Effector memory CD8-positive, alpha-beta T cell (primary cell): ENCODE measurements around the gene CCDC169.
A peak's percentile ranks its signal among the peaks of the same experiment; 100 is the strongest.

ENCODE experiments used
- ATAC-seq: fragments of 150-1000 bp; cut with Tn5 transposase; replicated peaks from 2 replicates; pipeline ENCODE4 v1.10.0; 2021; ENCODE audit warnings: mild to moderate bottlenecking, moderate library complexity
- DNase-seq, 3 experiments: peaks; one replicate each; pipeline ENCODE4 v3.0.0; 2021
- H3K27ac Mint-ChIP-seq, 2 donors: one replicate each; pipeline ENCODE4 v1.8.0; 2022; ENCODE audit warnings: mild to moderate bottlenecking in 2 of 2, mixed read lengths in 2 of 2, moderate library complexity in 2 of 2
- H3K27me3 Mint-ChIP-seq, 2 donors: one replicate each; pipeline ENCODE4 v1.8.0; 2022; ENCODE audit warnings: mixed read lengths in 2 of 2
- H3K36me3 Mint-ChIP-seq: one replicate; pipeline ENCODE4 v1.8.0; 2022; ENCODE audit warnings: mild to moderate bottlenecking, moderate library complexity, mixed read lengths; ENCODE audit not compliant: insufficient read depth
- H3K4me1 Mint-ChIP-seq, 2 donors: one replicate each; pipeline ENCODE4 v1.8.0; 2022; ENCODE audit warnings: low read depth in 2 of 2, mixed read lengths in 2 of 2
- H3K4me3 Mint-ChIP-seq, 2 donors: one replicate each; pipeline ENCODE4 v1.8.0; 2022; ENCODE audit warnings: mild to moderate bottlenecking in 2 of 2, mixed read lengths in 2 of 2, moderate library complexity in 2 of 2
- H3K9me3 Mint-ChIP-seq, 2 donors: one replicate each; pipeline ENCODE4 v1.8.0; 2022; ENCODE audit warnings: mixed read lengths in 2 of 2
- total RNA-seq, 9 experiments: gene quantifications; one replicate each; lab custom pipeline; 2026; lab: John Stamatoyannopoulos, UW

Gene CCDC169
- total RNA-seq: 0 to 0.21 (median 0) reads per million in 9 experiments

DNA sequence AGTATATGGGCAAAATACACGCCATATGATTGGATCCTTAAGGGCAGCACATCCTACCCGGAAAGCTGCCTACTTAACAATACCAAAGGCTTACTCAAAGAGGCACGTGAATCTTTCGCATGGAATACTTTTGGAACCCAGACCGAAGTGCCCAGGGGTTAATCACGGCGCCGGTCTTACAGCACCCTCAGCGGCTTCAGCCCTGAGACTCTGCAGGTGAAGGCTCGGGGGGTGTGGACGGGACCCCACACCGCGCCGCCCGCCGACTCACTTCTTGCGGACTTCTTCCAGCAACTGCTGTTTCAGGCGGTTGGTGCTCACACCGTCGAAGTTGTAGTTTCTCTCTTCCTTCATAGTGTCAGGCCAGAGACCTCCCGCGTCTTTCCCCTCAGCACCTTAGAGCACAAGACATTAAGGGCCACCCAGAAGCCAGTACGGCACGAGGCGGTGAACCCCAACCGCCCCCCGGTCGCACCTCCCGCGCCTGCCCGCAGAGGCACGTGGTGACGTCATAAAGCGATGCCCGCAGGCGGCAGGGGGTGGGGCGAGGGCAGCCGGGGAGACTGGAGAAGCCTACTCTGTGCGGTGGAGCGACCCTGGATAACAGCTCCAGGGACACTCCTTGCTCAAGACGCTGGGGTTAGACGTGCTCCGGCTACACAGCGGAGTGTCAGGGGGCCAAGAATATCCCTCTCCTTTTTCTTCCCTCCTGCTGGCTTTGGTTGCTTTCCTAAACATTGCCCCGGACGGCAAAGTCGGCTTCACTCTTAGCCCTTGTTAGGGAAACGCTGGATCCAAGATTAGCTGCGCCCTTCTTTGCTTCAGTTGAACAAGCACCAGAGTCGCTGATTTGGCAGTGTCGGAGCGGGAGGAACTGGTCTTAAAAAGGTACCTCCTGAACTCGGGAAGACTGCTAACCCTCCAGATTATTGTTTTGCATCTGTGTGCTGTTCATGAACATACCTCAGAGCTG is at the start of gene CCDC169:
CCDC169 (minus strand) TSS at position 449 of the 973 bp plus-strand sequence; CDS start at position 354, 95 bp downstream.
- Mint-ChIP-seq H3K36me3 (peaks cover under 1% of the 10 kb centered on the region), H3K27me3 (peaks cover 21 to 25% of the 10 kb centered on the region in 2 donors), H3K4me1 (no peaks in the 10 kb centered on the region), H3K9me3 (peaks cover 5 to 10% of the 10 kb centered on the region in 2 donors), H3K27ac (peak within 1 kb of the TSS in 1 of 2 donors; percentile 70), H3K4me3 (peak within 1 kb of the TSS; percentile 35 to 75)
- DNase-seq: peak; percentile 2 to 44 (median 33)
- ATAC-seq: peak; percentile 83

DNA sequence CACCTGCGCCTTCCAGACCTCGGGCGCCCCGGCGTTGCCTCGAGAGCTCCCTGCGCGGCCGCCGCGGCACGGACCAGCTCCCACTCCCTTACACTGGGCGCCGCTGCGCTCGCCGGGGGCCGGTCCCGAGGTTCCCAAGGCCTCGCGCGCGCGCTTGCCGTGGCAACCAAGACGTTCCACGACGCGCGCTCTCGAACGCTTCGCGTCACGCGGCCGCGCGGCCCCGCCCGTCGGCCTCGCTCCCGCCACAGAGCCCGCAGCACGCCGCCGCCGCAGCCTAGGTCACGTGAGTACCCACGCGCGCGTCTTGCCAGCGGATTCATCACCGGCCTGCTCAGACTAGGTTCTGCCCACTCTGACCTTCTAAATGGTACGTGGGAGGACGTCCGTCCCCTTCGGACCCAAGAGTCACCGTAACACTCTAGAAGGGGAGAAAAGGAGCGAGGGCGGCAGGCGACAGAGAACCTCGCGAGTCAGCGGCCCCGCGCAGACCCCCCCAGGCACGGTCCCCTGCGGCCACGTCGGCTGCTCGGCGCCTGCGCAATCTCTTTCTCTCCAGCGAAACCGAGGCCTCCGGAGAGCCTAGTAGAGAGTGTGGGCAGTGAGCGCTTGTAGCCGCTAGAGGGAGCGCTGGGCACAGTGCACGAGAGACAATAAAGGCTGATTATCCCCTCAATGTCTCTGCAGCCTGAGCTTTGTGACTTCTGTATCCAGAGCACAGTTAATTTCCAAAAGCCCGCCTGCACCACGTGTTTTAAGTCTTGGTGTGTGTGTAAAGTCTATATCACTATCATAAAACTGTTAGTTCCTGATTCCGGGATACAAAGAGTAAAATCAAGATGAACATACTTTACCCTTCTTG is 48.8 kb upstream of the CCDC169 start, which contains the start of gene SPART:
SPART (minus strand) TSS at position 173 of the 862 bp plus-strand sequence. CDS start 10,564 bp downstream, outside the sequence.
- ATAC-seq: peak; percentile 79
- Mint-ChIP-seq H3K27ac (peak within 1 kb of the TSS; percentile 19 to 96), H3K9me3 (peaks cover 0 to 2% of the 10 kb centered on the region in 2 donors), H3K36me3 (peaks cover 15% of the 10 kb centered on the region), H3K27me3 (peaks cover 18 to 19% of the 10 kb centered on the region in 2 donors), H3K4me1 (peaks cover 4 to 9% of the 10 kb centered on the region in 2 donors), H3K4me3 (peak within 1 kb of the TSS; percentile 81 to 85)
- DNase-seq: peak; percentile 37 to 71 (median 69)

DNA sequence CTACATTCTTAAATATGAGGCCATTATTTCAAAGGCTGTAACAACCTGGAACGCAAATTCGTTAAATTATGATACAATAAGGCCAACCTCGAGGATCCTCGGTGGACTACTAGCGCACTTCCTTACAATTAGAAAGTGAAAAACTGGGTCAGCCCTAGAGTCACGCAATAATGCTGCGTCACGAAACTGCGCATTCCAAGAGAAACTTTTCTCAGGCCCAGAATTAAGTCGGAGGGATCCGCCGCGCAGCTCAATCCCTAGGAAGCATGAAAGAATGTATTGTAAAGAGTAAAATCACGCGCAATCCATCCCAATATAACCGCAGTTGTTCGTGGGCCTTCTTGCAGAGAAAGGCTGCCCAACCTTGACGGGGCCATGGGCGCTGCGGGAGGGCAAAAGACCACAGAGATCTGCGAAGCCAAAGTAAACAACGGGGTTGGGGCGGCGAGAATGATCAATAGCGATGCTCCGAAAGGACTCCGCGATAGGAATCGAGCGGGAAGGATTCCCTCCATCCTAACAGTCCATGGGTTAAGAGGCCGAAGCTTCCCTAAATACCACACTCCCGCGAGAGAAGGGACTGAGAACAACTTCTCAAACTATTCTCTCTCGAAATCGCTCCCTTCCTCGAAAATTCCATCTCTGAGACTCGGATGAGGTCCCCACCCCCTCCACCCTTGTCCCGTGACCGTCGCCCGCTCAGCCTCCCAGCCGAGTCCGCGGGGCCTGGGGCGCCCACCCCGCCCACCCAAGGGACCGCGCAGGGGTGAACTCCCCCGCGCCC is 48.0 kb upstream of the CCDC169 start:
- Mint-ChIP-seq H3K27me3 (peaks cover 18 to 19% of the 10 kb centered on the region in 2 donors), H3K36me3 (peaks cover 15% of the 10 kb centered on the region), H3K4me1 (peaks cover 4 to 9% of the 10 kb centered on the region in 2 donors), H3K9me3 (peaks cover 0 to 2% of the 10 kb centered on the region in 2 donors), H3K27ac (peak overlapping the region; percentile 19 to 96), H3K4me3 (peak overlapping the region; percentile 81 to 85)
- ATAC-seq (peak; percentile 34), DNase-seq (peak; percentile 4 to 13 (median 13))

DNA sequence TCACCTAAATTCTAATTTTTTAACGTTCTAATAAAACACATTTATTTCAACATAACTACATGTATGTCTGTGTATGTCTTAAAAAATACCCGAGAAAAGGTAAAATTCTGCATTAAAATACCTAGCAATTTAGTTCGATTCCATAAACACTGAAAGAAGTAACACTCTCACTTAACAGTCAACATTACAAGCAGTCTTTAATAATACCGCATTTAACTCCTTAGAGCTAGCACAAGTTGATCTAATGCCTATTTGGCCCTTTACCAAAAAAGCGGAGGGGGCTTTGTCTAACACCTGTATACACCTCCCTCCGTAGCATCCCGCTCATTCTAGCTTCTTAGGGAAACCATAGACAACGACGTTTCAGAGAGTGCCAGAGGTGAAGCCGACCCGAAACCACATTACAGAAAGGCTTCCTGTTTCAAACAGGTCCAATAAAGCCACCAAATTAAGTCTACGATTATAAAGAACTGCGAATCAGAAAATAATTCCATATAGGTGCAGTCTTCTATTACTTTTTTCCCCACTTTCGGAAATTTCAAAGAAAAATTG is 47.3 kb upstream of the CCDC169 start:
- H3K27me3 Mint-ChIP-seq: peaks cover 18 to 19% of the 10 kb centered on the region in 2 donors
- peaks cover 4 to 9% of the 10 kb centered on the region in 2 donors for H3K4me1 Mint-ChIP-seq

DNA sequence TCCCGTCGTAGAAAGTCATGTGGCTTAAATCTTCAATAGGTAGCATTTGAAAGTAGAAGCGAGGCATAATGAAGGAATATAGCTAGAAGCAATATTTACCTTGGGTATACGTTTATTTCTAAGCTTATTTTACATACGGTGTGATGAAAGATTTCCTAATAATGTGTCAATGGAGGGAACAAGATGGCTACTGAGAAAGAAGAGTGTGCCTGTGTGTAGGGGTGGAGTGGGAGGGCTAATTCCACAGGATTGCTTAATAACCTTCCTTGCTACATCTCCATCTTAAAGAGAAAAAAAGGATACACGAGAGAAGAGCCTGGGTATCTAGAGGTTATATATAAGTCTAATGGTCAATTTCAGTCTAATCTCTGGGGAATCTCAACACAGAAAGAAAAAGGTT is 46.6 kb upstream of the CCDC169 start:
- H3K4me3 Mint-ChIP-seq: peak overlapping the region in 1 of 2 donors; percentile 41
- ATAC-seq (no peak), DNase-seq (no peak)
- peaks cover 4 to 9% of the 10 kb centered on the region in 2 donors for H3K4me1 Mint-ChIP-seq
- no peak overlapping the region for H3K27ac Mint-ChIP-seq
- peaks cover 18 to 19% of the 10 kb centered on the region in 2 donors for H3K27me3 Mint-ChIP-seq
- H3K9me3 Mint-ChIP-seq: peaks cover 0 to 2% of the 10 kb centered on the region in 2 donors
- H3K36me3 Mint-ChIP-seq: peaks cover 15% of the 10 kb centered on the region

More for the DNA sequence above, 47.3 kb upstream of the CCDC169 start:
- Mint-ChIP-seq H3K4me3 (peak overlapping the region; percentile 81 to 85), H3K36me3 (peaks cover 15% of the 10 kb centered on the region), H3K9me3 (peaks cover 0 to 2% of the 10 kb centered on the region in 2 donors), H3K27ac (peak overlapping the region in 1 of 2 donors; percentile 96)
- ATAC-seq (peak; percentile 26), DNase-seq (peak in 1 of 3 experiments; percentile 5)

DNA sequence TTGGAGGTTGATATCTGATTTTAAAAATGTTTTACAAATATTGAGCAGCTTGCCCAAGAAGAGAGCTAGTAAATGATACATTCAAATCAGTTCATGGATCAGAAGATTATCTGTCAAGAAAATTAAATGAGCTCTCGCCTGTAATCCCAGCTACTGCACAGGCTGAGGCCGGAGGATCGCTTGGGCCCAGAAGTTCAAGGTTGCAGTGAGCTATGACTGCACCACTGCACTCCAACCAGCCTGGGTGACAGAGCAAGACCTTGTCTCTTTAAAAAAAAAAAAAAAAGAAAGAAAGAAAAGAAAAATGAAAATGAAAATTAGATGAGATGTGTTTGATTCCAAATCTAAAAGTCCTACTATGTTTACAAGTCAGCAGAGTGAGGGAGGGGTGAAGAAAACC is 46.2 kb upstream of the CCDC169 start:
- Mint-ChIP-seq H3K36me3 (peaks cover 15% of the 10 kb centered on the region), H3K27ac (no peak overlapping the region), H3K4me1 (peaks cover 4 to 9% of the 10 kb centered on the region in 2 donors)

DNA sequence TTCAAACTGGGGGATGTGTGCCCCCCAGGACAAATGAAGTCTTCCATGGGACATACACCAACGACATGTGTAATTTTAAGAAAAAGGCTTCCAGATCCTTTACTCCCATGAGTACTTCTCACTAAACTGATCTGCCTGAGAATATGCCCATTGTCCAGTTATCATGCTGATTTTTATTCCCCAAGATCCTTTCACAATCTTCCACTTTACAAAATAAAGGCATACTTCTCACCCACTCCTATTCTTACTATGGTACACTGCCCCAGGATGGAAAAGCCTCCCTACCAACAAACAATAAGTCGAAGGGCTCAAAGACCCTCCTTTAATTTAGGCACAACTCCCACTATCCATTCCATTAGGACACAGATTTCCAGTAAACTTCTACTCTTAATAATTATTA is 45.1 kb upstream of the CCDC169 start:
- Mint-ChIP-seq H3K27ac (no peak overlapping the region), H3K27me3 (peaks cover 18 to 19% of the 10 kb centered on the region in 2 donors), H3K36me3 (peaks cover 15% of the 10 kb centered on the region), H3K4me1 (peaks cover 4 to 9% of the 10 kb centered on the region in 2 donors), H3K9me3 (peaks cover 0 to 6% of the 10 kb centered on the region in 2 donors), H3K4me3 (no peak overlapping the region)
- DNase-seq (no peak), ATAC-seq (no peak)

More for the DNA sequence above, 46.2 kb upstream of the CCDC169 start:
- H3K27me3 Mint-ChIP-seq: peaks cover 18 to 19% of the 10 kb centered on the region in 2 donors
- peak overlapping the region in 1 of 2 donors; percentile 41 for H3K4me3 Mint-ChIP-seq
- peaks cover 0 to 2% of the 10 kb centered on the region in 2 donors for H3K9me3 Mint-ChIP-seq
- no peak for DNase-seq
- ATAC-seq: no peak

DNA sequence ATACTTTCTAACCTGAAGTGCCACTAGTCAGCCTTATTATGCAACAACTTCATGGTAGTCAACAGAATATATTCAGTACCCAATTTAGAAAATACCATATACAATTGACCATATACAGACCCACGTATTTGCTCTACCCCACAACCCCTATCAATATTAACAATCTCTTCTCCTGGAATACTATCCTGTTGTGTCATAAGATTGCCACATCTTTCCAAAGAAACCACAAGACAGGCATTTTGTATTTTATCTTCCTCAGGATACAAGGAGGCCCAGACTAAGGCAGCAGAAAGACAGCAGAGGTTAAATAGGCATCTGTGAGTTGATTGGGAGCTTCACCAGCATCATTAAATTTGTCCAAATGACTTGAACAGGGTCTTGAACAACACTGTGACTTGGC is 44.1 kb upstream of the CCDC169 start:
- no peak overlapping the region for H3K4me3 Mint-ChIP-seq
- peaks cover 0 to 6% of the 10 kb centered on the region in 2 donors for H3K9me3 Mint-ChIP-seq
- DNase-seq (no peak), ATAC-seq (no peak)
- no peak overlapping the region for H3K27ac Mint-ChIP-seq
- H3K36me3 Mint-ChIP-seq: peaks cover 15% of the 10 kb centered on the region
- peaks cover 4 to 11% of the 10 kb centered on the region in 2 donors for H3K4me1 Mint-ChIP-seq
- H3K27me3 Mint-ChIP-seq: peaks cover 15 to 16% of the 10 kb centered on the region in 2 donors

DNA sequence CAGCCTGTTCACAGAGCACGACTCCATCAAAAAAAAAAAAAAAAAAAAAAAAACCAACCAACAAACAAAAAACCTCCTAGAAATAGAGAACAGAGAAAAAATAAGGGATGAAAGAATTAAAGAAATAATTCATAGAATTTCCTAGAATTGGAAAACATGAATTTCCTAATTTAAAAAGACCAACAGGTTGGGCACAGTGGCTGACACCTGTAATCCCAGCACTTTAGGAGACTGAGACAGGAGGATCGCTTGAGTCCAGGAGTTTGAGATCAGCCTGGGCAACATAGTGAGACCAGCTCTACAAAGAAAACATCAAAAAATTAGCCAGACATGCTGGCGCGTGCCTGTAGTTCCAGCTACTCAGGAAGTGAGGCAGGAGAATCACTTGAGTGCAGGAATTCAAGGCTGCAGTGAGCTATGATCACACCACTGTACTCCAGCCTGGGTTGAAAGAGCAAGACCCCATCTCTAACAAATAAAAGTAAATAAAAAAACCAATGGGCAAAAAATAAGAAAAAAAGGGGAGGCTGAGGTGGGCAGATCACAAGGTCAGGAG is 42.1 kb upstream of the CCDC169 start:
- no peak for ATAC-seq
- Mint-ChIP-seq H3K4me1 (peaks cover 0 to 5% of the 10 kb centered on the region in 2 donors), H3K4me3 (no peak overlapping the region)

DNA sequence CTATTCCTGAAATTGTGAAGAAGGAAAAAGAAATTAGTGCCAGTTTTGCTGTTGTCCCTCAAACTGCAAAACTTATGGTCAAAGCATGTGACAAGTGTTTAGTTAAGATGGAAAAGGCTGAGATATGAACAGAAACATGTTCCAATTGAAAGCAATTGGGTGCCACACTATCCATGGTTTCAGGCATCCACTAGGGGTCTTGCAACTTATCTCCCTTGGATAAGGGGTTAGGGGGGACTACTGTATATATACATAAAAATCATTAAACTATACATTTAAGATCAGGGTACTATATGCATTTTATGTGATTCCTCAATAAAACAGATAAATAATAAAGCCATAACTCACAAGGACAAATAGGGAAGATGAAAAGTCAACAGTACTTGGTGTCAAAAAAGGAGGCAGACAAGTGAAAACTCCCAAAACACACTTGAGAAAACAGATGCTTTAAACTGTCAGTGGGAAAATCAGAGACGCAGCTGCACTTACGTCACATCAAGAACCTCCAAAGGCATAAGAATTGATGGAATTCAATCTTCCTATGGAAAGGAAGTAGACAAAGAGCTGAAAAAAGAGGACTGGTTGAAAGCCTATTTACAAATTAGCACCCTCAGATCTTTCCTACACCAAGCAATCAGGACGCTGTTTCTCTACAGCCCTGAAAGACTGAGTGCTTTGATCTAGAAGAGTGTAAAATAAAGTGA is 40.5 kb upstream of the CCDC169 start:
- DNase-seq (no peak), ATAC-seq (no peak)
- Mint-ChIP-seq H3K9me3 (peaks cover 0 to 4% of the 10 kb centered on the region in 2 donors), H3K36me3 (no peaks in the 10 kb centered on the region), H3K4me1 (peaks cover 0 to 4% of the 10 kb centered on the region in 2 donors), H3K4me3 (no peak overlapping the region), H3K27me3 (no peaks in the 10 kb centered on the region), H3K27ac (no peak overlapping the region)

More for the DNA sequence above, 42.1 kb upstream of the CCDC169 start:
- Mint-ChIP-seq H3K36me3 (peaks cover 5% of the 10 kb centered on the region), H3K9me3 (peaks cover 0 to 4% of the 10 kb centered on the region in 2 donors), H3K27me3 (peaks cover under 1 to 6% of the 10 kb centered on the region in 2 donors), H3K27ac (no peak overlapping the region)
- DNase-seq: no peak

DNA sequence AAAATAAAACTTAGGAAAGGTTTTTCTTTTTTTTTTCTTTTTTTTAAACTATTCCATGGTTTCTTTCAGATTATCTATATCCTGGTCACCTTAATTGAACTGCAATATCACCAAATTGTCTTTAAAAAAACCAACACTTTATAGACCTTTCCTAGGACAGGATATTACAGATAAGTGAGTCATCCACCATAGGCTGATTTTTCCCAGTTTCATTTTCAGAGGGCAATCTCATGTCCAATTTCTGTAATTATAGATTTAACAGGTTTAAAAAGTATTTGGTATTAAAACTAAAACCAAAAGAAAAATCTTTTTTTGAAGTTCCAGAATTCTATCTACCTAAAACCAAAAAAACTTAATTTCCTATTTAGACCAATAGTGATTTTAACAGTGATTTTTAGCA is 35.4 kb upstream of the CCDC169 start:
- H3K27ac Mint-ChIP-seq: no peak overlapping the region
- DNase-seq (no peak), ATAC-seq (no peak)
- no peaks in the 10 kb centered on the region for H3K27me3 Mint-ChIP-seq
- H3K4me1 Mint-ChIP-seq: peaks cover 0 to 4% of the 10 kb centered on the region in 2 donors
- H3K4me3 Mint-ChIP-seq: no peak overlapping the region
- peaks cover 10% of the 10 kb centered on the region for H3K36me3 Mint-ChIP-seq
- H3K9me3 Mint-ChIP-seq: no peaks in the 10 kb centered on the region
